Left forelimb (tissue), 1 donor: ENCODE results near the gene CSNK1A1L.

Experiments used
- DNase-seq: peaks from one replicate; pipeline ENCODE4 v3.0.0-alpha.2; 2018; ENCODE audit warnings: low spot score

CSNK1A1L gene

DNA sequence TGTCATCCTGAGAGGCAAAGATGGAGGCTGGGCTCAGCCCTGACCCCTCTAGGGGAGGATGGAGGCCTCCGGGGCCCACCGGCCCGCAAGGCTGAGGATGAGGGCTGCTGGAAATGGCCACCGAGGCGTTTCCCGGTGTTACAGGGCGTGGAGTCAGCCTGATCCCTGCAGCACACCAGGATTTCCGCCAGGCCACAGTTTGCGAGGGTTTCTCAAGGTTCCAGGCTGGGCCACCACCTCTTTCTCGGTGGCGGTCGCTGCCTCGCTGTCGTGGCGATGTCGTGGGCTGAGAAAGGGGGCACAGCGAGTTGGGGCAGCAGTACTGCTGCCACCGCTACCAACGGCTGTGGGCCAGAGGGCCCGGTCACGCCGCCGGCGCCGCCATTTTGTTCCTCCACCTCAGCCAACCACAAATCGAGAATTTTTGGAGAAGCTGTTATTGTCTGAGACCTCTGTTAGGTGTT, at the start of gene CSNK1A1L:
TSS of gene CSNK1A1L (minus strand) at position 414 of the 464 bp plus-strand sequence. CDS start at position 6, 408 bp downstream.
- DNase-seq, result no peak

DNA sequence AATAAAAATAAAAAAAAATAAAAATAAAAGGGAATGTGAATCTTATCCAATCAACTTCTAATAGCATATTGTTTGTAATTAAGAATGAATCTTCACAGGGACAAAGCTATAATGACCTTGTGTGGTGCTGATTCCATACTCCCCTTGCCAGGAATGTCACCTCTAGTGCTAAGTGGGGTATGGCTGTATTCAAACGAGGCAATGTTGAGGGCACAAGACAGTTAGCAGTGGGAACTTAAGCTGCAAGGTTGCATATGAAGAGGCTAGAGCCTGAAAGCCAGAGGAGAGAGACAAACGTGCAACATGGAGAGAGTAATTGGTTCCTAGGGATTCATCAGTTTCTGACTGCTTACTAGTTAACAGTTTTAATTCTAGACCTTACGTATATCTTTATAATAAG, 43.9 kb upstream of the CSNK1A1L start:
- no peak for DNase-seq

DNA sequence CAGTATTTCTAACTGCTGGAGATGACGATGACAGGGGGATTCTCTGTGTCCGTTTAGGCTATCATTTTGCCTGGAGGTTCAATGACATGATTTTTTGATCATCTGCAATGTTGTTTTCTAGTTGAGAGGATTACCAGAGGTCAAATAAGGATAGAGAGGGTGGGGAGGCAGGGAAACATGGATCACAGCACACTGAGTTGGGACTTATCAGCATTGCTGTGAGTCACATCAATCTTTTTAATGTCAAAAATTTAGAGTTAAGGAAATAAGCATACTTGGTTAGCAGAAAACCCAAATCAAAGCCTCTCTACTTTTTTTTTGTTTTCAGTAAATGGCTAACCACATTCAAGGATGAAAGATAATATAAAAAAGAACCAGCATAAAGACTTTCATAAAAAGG, 43.0 kb upstream of the CSNK1A1L start:
- no peak for DNase-seq

DNA sequence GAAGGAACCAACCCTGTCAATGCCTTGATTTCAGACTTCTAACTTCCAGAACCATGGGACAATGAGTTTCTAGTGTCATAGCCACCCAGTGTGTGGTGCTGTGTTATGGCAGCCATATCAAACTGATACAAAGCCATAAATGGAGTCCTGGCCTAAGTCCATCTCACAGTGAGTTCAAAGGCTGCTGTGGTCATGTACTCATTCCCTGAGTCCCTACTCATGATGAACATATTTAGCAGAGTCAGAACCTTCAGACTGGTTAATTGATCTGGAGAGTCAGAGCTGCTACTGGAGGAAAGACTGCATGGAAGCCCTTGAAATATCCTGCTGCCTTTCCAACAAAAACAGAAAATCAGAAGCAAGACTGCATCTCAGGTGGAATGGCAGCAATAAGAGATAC, 39.2 kb upstream of the CSNK1A1L start:
- DNase-seq, result no peak

DNA sequence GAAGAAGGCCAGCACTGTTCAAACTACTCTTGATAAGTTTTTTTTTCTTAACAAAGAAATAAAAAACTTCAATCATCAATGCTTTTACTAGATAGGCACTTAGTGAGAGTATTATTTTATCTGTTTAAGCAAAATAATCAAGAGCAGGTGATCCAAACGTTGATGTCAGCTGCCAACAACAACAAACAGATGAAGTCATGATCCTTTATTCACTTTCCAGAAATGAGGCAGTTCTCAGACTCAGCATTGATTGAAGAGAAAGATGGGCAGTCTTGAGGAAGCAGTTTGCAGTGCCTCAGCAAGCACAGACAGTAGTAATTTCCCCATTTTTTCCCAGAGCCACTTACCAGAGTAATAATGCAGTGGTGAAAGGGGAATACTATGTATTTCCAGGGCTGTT, 38.4 kb upstream of the CSNK1A1L start:
- DNase-seq, result no peak

DNA sequence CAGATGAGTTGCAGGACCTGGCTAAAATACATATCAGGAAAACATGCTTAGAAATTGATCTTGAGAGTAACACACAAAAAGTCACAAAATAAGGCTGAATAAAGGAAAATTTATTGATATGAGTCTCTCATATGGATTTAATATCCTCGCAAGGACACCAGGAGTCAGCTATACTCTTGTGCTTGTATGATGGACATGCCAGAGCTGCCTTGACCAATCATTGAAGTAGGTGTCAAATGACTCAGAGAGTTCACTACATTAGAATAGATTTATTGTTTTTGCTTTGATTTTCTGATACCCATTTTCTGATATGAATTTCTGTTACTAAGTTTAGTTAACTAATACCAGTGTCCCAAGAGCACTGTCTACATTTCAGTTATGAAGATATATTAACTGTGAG, 37.4 kb upstream of the CSNK1A1L start:
- no peak for DNase-seq

DNA sequence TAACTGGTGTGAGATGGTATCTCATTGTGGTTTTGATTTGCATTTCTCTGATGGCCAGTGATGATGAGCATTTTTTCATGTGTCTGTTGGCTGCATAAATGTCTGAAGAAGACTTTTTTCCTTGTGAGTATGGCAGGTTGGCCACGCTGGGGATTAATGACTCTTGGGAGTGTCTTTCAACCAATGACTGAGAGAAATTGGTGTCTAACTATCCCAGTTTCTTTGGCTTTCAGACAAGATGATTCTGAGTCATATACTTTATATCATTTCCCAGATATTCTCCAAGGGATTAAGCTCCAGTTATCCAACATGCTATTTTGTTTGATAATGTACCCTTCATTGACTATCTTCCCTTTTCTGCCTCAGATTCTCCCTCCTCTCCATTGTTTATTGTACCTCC, 35.5 kb upstream of the CSNK1A1L start:
- no peak for DNase-seq

DNA sequence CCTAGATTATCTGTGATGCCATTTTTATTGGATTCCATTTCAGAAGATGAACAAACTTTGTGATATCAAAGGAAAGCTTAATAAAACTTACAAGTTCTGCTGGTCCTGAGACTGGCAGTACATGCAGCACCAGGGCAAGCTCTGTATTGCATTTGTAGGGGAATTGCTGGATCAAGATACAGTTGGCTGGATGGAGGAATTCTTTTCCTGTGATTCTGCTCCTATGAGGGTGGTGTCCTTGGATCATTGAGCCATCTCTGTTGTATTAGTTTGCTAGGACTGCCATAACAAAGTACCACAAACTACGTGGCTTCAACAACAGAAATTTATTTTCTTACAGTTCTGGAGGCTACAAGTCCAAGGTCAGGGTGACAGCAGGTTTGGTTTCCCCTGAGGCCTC, 33.9 kb upstream of the CSNK1A1L start:
- DNase-seq, result no peak

DNA sequence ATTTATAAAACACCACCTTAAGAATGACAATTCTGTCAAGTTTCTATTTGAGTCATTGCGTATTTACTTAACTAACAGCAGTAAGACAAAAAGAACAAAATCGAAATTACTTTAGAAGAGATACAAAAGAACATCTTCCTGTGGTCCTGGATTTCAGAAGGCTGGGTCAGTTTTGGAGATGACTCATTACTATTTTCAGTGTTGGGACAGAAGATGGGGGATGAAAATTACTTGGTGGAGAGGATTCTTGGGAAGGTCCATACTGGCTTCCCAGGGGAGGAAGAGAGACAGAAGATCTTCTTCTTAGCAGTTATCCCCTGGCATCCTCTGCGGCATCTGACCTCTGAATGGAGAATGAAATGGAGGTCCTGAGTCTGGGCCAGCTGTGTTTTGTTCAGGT, 33.5 kb upstream of the CSNK1A1L start:
- DNase-seq, result no peak

DNA sequence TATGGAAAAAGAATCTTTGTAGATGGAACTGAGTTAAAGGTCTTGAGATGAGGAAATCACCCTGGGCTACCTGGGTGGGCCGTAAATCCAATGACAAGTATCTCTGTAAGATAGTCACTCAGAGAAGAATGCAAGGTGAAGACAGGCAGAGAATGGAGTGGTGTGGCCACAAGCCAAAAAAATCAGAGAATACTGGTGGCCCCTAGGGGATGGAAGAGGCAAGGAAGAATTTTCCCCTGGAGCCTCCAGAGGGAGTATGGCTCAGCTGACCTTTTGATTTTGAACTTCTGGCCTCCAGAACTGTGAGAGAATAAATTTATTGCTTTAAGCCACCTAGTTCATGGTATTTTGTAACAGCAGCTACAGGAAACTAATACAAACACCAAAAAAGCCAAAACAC, 32.7 kb upstream of the CSNK1A1L start:
- DNase-seq, result no peak

DNA sequence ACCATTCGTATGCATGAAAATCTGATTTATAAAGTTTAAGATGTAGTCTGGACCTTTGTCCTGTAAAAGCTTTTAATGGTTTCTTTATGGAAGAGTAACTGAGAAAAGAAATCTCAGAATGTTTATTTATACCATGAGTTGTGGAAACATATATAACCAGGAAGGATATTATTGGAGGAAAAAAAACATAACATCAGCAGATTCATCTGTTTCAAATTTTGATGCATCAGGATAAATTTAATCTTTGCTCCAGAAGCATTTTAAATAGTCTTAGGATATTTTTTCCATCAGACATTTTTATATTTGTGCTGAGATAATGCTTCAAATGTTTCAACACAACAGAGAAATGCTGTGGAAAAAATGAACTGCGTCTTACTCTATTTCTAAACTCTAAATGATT, 31.2 kb upstream of the CSNK1A1L start:
- DNase-seq, result no peak

DNA sequence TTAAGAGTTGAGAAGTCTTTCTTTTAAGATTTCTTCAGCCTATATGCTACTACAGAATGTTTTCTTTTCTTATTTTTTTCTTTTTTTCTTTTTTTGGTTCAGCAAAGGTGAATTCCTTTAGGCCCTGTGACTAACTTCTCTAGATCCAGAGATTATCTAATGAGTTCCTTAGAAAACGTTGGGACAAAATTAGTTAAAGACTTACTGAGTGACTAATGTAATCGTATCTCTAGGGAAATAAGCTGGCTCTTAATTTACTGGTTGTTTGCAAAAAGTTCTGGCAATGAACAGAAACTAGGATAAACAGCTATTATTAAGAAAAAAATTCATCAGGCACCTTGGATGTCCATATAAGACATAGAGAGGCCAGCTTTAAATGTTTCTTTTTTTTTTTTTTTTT, 30.7 kb upstream of the CSNK1A1L start:
- no peak for DNase-seq

DNA sequence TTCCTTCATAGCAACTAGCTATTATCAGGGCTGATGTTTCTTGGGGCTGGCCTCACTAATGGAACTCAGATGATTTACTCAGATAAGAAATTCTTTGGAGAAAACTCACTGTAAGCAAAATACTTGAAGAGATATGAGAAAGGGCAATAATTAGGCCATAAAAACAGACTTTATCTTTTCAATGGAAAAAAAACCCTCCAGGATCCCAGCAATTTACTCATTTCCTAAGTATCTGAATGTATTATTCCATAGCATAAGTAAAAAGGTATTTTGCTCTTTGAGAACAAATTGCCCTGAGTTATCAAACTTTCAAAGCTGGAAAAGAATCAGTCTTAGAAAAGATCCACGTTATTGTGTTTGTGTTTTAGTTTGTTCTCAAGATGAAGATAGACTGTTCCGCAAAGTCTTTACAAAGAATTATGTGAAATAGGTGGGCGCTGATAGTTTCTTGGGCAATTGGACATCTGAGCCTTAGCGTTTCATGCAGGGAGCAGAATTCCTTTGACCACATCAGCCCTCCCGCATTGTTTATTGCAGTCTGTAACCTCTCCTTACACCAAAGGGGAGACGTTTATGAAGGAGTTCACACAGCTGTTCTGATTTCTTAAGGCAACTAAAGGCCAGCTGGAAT, 29.1 kb upstream of the CSNK1A1L start:
- no peak for DNase-seq

DNA sequence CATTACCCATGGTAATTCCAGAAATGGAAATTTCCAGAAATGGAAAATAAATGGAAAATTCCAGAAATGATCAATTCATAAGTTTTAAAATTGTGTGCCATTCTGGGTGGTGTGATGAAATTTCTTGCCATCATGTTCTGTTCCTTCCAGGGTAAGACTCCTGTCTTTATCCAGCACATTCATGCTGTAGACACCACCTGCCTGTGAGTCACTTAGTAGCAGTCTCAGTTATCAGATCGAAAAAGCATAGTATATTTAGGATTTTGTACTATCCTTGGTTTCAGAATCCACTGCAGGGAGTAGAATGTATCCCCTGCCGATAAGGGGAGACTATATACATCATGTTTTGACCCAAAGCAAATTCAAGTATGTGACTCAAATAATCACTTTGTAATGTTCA, 26.7 kb upstream of the CSNK1A1L start:
- DNase-seq, result no peak

DNA sequence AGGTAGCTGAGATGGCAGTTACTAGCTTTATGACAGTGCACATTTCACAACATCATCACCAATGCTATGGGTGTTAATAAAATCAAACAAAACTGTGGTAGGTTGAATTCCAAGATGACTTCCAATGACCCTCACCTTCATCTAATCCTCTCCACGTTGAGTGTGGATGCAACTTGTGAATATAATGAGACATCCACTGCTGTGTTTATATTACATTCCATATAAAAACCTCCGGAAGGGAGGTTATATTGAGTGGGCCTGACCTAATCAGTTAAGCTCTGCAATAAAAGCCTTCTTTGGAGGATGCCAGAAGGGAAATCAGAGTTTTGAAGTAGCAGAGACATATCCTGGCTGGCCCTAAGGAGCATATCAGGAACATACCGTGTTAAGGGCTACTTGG, 25.6 kb upstream of the CSNK1A1L start:
- no peak for DNase-seq

DNA sequence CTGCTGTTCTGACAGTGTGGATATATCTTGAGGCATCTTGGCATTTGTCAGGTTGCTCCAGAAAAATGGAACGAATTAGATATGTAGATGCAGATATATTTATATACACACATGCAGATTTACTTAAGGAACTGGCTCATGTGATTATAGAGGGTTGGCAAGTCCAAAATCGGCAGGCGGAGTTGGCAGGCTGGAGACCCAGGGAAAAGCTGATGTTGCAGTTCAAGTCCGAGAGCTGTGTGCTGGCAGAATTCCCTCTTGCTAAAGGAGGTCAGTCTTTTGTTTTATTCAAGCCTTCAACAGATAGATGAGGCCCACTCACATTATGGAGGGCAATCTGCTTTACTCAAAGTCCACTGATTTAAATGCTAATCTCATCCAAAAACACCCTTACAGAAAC, 24.4 kb upstream of the CSNK1A1L start:
- DNase-seq, result no peak

DNA sequence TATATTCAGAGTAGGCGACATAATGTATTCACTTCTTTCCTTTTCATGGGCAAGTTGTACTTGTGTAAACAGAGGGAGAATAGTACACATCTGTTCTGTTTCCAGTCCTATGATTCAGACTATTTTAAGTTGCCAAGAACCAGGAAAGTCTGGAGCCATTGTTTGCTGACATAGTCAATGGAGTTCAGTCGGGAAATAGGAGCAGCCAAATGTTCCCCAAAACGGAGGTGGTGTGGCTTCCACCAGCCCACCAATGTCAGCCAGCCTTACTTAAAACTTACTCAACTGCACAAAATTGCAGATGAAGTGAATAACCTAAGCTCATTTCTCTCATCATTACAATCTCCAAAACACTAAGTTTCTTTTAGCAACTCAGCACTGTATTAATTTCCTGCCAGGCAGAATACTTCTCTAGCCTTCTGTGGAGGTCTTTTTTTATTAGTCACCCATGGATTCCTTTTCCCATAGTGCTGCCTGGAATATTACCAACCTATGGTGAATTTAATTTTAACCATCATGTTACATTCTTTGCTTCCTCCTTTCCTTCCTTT, 22.3 kb upstream of the CSNK1A1L start:
- no peak for DNase-seq

DNA sequence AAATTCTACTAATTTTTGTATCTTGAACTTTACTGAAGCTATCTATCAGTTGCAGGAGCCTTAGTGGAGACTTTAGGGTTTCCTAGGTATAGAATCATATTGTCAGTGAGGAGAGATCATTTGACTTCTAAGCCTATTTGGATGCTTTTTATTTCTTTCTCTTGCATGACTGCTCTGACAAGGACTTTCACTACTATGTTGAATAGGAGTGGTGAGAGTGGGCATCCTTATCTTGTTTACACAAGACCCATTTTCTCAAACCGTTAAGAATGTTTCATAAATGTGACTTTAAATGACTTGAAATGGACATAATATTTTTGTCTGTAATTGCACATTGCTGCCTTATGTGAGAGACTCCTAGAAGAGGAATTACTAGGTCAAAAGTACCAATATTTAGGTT, 17.9 kb upstream of the CSNK1A1L start:
- DNase-seq, result no peak

DNA sequence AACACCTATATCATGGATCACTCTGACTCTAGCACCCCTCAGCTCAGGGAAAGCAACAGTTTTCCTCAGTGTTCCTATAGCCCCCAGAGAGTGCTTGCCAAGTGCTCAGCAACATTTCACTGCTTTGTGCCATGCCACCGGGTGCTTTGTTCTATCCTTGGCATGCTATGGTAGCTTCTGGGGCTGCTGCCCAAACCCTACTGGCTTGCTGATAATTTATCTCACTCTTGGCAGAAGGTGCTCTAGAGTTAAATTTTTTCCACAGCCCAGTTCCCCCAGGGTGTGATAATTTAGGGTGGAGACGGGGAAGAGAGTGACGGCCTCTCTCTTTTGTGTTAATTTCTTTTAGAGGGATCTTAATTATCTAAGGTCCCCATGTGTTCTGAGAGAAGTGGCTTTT, 12.6 kb upstream of the CSNK1A1L start:
- no peak for DNase-seq

DNA sequence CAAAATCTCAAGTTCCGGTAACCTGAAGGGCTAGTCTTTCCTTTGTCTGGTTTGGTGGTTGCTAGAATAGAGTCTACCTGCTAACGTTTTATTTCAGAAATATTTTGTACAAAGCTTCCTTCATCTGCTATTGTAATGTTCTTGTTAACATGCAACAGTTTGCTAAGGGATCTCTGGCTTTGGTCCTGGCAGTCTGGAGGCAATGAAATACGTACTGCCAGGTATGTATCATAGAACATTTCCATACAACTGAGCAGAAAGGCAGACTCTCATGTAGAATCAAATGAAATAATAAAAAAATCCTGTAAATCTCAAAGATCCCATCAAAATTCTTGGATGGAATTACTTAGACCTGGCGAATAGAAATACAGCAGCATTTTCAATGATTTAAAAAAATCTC, 8.8 kb upstream of the CSNK1A1L start:
- DNase-seq, result no peak

DNA sequence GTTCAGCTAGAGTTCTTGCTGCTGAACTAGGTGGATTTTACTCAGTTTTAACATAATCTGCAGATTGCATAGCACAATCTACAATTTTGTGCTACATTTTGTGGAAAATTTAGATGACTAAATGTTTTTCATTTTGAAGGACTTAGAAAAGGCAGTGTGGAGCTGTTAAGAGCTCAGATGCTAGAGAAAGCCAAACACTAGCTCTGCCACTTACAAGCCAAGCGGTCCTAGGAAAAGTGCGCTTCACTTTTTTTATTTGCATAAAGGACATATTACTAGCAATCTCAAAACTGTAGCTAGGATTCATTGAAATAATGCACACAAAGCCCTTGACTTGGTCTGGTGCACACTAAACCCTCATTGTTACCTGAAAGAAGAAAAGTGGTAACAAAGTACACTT, 8.1 kb upstream of the CSNK1A1L start:
- DNase-seq, result no peak

DNA sequence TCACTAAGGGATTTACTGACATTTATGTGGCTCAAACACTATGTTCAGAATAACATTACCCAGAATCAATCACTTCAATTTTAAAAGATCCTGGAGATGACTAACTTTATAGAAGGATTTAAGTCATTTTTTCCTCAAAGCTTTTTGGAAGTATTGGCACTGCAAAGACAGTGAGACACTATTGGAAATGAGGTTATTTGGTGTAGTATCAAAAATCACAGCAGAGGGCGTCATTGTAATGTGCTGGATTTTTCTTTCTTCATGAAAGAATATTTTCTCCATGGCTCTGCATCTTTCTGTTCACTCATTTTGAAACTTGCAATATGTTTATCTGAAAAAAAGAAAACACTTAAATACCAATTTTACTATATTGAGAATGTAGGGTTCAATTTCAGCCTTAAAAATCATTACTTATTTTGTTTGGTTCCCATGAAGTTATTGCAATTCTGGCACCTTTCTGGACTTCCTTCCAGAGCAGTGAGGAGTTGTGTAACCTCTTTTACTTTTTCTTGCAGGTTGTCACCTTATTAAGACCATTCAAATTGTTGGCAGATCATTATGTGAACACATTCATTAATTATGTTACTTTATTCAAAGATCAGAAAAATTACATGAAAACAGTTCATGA, 3.7 kb upstream of the CSNK1A1L start:
- DNase-seq, result no peak

DNA sequence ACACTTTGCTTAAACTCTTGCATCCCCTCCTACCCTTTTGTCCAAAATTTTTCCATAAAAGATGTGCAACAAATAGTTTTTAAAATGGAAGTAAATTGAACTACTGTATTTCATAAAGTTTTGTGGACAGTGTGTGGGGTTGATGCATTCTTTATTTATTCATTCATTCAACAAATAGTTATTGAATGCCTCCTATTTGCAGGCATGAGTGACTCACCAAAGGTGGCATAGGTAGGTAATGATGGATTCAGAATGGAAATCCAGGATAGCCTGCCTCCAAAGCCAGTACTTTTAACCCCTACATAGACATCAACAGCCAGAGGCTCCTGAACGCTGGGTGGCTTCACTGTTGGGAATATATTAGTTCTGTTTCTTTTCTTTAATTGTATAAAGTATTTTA, 2.4 kb upstream of the CSNK1A1L start:
- DNase-seq, result no peak

DNA sequence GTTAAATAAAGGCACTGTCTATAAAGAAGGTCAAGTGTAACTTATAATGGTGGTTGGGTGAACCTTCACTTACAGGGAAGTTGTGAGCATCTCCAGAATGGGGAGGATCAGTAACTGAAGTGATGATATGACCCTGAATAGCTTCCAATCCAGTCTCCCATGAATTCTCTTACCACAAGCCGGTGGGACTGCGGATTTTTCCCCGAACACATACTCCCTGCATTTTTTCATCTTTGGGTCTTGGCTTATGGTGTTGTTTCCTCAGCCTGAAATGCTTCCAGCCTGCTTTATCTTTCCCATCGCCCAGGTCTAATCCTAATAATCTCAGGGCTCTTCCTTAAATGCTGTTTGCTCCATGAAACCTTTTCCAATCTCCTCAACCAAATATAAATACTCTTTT, 2.0 kb upstream of the CSNK1A1L start:
- no peak for DNase-seq
